ENCODE results near the gene MUC12.

GRCh38 chr7:100946766-100947365 is 22.5 kb upstream of the MUC12 start:
- no peak for TF ChIP-seq CTCF (IDR thresholded peaks at IDR 0.05)
- TF ChIP-seq POLR2A (IDR thresholded peaks at IDR 0.05): no peak
- TF ChIP-seq POLR2AphosphoS5 (IDR thresholded peaks at IDR 0.05): no peak
- TF ChIP-seq EP300 (IDR thresholded peaks at IDR 0.05): no peak

Data from gastroesophageal sphincter (tissue), 3 donors.